Stimulated activated naive CD4-positive, alpha-beta T cell (primary cell): ENCODE data around the gene KRTAP2-4.
"Not testable (repeated sequence)": the region's sequence is repeated elsewhere in the genome, so short reads cannot be mapped to it uniquely, and the experiment has no call there.

Experiments used
- DNase-seq, 6 experiments: peaks; one replicate each; lab custom pipeline; 2025; lab: John Stamatoyannopoulos, UW

The KRTAP2-4 gene

DNA sequence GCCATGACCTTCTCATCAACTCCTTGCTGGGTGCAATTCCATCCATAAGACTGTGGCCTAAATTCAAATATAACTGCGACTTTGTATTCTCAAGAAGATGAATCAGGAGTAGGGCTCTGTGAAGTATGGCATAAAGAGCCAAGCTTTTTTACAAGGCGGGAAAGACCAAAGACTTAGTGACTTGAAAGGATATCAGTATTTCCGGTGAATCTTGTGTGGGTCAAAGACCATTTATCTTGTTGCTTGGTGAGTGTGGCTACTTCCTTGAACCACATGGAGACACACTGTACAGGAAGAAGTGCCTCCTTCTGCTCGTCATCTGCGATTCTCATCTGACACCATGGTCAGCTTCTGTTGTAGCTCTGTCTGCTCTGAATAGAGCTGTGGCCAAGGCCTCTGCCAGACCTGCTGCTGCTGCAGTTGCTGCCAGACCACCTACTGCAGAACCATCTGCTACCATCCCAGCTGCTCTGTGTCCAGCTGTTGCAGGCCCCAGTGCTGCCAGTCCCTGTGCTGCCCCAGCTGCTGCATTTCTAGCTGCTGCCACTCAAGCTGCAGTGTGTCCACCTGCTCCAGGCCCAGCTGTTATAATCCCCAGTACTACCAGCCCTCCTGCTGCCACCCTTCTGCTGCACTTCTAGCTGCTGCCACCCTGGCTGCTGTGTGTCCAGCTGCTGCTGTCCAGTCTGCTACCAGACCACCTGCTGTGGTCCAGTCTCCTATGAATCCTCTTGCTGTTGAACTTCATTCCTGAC is 6.1 kb upstream of the KRTAP2-4 start:
- no peak for DNase-seq

DNA sequence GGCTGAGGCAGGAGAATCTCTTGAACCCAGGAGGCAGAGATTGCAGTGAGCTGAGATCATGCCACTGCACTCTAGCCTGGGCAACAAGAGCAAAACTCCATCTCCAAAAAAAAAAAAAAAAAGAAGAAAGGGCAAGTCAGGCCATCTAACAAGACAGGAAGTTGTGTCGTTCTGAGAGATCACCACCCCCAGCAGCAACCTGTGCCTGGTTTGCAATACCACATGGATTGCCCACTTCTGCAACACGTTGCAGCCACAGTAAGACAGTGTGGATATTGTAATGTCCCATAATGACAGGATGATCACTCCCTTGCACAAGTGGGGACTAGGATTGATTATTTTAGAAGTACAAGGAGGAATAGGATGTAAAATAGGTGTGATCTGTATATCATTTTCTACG is 3.4 kb upstream of the KRTAP2-4 start:
- no peak for DNase-seq

DNA sequence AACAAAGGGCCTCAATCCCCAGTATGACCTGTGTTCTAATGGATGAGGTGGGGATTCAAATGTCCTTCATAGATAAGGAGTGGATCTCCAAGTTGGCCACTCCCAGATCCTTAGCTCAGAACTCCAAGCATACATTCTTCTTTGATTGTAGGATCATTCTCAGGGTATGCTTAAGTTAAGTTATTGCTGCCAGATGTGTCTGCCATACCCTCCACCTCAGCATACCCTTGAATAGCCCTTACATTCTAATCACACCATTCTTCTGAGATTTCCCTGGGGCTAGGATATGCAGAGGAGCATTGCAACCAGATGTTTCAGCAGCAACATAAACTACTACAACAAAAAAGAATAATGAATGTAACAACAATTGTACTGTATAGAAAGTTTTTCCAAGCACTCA is 1.6 kb upstream of the KRTAP2-4 start:
- DNase-seq, result no peak

DNA sequence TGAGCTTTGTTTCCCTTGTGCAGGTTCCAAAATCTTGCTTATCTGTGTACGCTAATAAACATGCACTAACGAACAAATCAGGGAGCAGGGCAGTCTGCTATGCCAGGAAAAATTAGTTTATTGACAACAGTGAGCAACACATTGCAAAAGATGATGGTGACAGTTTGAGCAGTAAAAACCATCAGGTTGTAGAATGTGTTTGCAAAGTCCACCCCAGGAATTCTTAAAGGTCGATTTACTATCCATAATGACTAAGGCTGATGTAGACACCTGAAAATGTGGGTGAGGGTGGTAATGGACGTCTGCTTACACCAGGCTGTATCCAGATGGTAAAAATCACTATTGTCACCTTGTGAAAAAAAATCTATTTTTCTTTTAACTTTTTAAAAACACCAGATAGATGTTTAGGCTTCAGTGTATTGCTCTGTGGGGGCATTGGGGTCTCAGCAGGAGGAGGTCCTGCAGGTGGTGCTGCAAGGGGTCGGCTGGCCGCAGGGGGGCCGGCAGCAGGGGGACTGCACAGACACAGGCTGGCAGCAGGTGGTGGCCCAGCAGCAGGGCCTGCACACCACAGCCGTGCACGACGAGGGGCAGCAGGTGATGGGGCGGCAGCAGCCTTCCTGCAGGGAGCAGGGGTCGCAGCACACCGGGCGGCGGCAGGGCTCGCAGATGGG is 526 bp downstream of the KRTAP2-4 start:
- not testable (repeated sequence) for DNase-seq

DNA sequence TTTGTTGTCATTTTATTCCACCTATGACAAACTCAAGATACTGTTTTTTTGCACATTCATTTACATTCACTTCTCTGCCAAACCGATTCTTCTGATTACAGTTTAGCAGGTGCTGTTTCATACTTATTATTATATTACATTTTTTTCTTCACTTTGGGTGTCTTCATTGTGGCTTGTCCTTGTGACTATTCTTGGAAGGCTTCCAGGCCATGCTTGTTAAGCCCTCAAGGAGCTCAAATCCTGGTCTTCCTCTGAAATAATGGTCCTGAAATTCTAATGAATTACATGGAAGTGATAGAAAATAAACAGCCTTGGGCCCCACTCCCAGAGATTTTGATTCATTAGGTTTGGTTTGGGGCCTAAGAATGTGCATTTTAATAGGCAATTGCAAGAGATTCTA is 1.4 kb downstream of the KRTAP2-4 start:
- DNase-seq, result no peak

DNA sequence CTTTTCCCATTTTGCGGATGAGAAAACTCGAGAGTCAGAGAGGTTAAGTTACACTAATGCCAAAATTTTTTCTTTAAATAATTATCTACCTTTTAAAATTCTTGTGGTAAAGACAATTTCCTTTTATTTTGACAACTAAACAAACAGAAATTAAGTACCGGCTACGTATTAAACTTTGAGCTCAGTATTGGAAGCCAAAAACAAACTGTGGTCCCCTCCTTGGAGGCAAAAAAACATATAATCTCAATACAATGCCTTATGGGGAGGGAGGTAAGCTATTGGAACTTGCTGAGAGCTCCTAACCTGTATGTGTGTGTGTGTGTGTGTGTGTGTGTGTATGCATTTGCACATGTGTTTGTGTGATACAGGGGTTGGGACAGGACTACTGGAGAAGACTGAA is 2.2 kb downstream of the KRTAP2-4 start:
- no peak for DNase-seq

DNA sequence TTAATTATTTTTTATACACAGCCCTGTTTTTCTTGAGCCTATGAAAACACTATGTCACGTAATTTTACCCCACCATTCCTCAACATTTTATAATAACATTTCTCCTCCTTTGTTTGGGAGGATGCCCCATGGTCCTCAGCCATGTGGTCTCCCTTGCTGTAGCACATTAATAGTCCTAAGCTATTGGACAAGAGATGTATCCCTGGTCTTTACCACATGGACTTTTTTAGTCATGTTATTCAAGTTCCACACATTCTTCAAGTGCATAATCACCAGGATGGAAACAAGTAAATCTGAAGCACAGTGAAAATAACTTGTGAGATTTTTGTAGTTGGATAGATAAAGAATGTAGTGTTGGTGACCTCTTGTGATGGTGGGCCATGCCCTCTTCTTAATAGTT is 3.7 kb downstream of the KRTAP2-4 start:
- no peak for DNase-seq

DNA sequence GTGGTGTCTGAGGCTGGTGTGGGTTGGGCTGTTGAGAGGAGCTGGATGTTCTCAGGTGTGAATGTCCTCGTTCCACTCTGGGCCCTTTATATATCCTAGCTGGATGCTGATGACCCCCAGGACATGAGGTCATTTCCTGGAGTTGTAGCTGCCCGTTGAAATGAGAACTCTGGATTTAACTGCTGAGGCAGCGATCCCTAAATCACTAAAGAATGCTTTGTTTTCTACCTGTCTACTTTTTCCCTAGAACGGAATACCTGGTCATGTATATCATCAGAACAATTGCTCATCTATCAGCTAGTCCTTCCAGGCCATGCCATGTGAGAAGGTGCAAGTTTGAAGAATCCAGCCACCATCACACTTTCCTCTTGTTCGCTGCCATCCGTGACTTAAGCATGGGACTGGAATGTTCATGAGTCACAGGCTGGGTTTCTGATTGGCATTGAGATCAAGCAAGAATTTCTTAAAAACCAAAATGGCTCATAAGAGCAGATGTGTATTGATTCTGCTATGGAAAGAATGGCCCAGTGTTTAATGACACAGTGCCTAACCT is 5.6 kb downstream of the KRTAP2-4 start, which contains the start of gene KRTAP2-3:
TSS of gene KRTAP2-3 (minus strand) at position 63 of the 553 bp plus-strand sequence. CDS start 64 bp downstream, outside the sequence.
- no peak for DNase-seq

DNA sequence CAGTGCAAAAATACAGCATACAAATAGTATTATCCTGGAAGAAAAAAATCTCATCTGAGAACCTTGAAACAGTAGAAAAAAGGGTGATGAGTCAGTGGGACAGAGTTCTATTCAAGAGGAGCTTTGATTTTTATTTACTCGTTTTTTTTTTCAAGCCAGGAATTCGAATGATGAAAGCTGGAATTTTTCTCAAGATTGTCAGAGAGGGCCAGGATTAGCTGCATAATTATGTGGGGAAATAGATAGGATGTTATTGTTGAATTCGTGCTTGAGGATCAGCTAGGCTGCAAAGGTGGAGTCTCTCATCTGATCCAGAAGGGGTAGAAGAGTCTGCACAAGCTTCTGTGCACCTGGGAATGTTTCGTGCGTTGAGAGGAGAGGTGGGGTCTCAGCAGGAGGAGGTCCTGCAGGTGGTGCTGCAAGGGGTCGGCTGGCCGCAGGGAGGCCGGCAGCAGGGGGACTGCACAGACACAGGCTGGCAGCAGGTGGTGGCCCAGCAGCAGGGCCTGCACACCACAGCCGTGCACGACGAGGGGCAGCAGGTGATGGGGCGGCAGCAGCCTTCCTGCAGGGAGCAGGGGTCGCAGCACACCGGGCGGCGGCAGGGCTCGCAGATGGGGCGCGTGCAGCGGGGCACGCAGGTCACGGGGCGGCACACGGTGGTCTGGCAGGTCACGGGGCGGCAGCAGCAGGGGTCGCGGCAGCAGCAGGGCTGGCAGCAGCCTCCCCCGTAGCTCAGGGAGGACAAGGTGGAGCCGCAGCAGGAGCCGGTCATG is 6.2 kb downstream of the KRTAP2-4 start:
- DNase-seq, result not testable (repeated sequence)

DNA sequence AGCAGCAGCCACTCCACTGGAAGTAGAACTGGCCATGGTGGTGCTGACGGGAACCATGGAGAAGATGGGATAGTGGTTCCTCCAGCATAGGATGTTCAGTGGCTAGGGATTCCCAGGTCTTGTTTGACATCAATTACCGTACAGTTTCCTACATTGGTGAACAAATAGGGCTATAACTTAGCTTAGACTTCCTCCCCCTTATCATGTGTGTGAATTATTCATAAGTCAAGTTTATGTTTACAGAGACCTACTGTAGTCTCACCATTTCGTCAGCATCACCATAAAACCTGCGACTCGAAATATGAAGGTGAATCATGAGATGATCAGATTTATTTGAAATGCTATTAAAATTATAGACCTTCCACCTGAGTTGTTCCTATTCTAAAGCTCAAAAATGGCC is 6.9 kb downstream of the KRTAP2-4 start:
- no peak for DNase-seq

DNA sequence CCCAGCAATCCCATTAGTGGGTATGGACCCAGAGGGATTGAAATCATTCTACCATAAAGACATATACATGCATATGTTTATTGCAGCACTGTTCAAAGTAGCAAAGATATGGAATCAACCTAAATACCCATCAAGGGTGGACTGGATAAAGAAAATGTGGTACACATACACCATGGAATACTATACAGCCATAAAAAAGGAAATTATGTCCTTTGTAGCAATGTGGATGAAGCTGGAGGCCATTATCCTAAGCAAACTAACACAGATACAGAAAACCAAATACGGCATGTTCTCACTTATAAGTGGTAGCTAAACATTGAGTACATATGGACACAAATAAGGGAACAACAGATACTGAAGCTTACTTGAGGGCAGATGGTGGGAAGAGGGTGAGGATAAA is 8.1 kb downstream of the KRTAP2-4 start:
- no peak for DNase-seq

DNA sequence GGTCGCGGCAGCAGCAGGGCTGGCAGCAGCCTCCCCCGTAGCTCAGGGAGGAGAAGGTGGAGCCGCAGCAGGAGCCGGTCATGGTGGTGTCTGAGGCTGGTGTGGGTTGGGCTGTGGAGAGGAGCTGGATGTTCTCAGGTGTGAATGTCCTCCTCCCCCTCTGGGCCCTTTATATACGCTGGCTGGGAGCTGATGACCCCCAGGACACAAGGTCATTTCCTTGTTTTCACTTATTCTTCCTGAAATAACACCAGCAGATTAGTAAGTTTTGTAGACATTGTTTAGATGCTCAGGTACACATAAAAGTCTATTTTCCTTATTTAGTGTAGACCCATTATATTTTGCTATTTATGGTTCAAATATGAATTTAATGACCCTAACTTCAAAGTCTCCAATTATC is 10.5 kb downstream of the KRTAP2-4 start, which contains the start of gene KRTAP2-2:
TSS of gene KRTAP2-2 (minus strand) at position 101 of the 400 bp plus-strand sequence. CDS start at position 82, 19 bp downstream.
- not testable (repeated sequence) for DNase-seq

DNA sequence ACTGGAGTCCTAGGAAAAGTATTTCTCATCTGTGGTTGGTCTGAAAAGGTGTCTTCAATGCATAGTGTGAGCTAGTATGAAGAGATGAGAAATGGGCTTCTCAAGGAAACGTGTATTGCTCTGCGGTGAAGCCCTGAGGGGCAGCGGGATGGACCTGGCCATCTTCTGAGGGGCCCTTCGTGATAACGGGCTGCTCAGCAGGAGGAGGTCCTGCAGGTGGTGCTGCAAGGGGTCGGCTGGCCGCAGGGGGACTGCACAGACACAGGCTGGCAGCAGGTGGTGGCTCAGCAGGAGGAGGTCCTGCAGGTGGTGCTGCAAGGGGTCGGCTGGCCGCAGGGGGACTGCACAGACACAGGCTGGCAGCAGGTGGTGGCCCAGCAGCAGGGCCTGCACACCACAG is 11.1 kb downstream of the KRTAP2-4 start:
- DNase-seq, result not testable (repeated sequence)

DNA sequence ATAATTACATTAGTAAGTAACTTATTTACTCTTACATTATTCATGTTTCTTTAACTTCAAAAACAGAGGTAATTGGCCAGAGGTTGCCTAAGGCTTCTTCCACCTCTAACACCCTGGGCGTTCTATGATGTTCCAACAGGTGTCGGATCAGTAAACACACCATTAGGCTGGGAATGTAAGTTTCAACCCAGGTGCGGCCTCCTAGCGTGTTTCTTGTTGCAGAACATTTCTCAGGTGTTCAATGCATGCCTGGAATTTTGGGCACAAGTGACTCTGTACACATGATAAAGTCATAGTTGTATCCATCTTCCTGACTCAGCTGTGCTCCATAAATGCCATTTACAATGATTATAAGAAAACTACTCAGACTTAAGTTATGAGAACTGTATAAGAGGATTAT is 11.7 kb downstream of the KRTAP2-4 start:
- DNase-seq, result no peak

DNA sequence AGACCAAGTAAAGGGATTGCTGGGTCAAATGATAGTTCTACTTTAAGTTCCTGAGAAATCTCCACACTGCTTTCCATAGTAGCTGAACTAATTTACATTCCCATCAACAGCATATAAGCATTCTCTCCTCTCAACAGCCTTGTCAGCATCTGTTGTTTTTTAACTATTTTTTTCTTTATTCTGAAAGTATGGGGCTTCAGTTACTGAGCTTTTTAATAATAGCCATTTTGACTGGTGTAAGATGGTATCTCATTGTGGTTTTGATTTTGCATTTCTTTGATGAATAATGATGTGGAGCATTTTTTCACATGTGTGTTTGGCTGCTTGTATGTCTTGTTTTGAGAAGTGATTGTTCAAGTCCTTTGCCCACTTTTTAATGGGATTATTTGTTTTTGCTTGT is 13.1 kb downstream of the KRTAP2-4 start:
- no peak for DNase-seq

DNA sequence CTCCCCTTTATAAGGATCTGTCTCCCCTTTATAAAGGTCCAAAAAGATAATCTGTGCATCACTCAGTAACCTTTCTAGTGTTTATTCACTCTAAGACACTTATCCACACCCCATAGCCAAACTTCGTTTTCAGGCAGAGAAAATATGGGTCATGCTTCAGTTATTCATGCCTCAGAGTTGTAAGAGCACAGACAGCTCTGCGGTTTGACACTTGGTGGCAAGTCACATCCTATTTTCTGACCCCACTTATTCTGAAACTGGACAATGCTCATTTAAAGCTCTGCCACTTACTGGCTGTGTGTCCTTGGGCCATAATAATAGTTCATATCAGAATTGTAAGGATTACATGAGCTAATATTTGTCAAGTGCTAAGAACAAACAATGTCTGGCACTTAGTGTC is 16.6 kb downstream of the KRTAP2-4 start:
- no peak for DNase-seq

DNA sequence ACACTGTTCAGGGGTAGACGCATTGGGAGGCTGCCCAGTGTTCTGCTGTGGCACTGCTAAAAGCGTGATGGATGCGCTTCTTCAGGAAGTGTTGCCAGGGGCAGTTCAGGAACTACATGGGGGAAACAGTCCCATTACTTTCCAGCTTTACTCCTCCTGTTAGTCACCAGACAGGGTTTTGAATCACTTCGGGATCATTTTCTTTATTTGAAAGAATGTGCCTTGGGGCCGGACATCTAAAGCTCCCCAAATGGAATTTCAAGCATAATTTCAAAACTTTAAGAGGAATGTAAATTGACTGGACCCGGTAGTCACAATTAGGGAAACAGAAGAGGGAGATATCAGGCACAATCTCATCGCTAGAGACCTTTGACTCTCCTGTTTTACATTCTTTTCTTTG is 17.2 kb downstream of the KRTAP2-4 start:
- no peak for DNase-seq

DNA sequence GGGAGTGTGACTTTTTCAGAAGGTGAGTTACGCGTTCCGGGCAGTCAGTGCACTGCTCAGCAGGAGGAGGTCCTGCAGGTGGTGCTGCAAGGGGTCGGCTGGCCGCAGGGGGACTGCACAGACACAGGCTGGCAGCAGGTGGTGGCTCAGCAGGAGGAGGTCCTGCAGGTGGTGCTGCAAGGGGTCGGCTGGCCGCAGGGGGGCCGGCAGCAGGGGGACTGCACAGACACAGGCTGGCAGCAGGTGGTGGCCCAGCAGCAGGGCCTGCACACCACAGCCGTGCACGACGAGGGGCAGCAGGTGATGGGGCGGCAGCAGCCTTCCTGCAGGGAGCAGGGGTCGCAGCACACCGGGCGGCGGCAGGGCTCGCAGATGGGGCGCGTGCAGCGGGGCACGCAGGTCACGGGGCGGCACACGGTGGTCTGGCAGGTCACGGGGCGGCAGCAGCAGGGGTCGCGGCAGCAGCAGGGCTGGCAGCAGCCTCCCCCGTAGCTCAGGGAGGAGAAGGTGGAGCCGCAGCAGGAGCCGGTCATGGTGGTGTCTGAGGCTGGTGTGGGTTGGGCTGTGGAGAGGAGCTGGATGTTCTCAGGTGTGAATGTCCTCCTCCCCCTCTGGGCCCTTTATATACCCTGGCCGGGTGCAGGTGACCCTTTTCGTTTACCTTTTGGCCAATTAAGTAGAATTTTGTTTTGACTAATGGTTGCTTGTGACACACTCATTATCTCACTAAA is 18.8 kb downstream of the KRTAP2-4 start, which contains the start of gene KRTAP2-1:
TSS of gene KRTAP2-1 (minus strand) at position 582 of the 731 bp plus-strand sequence. CDS start at position 533, 49 bp downstream.
- not testable (repeated sequence) for DNase-seq

DNA sequence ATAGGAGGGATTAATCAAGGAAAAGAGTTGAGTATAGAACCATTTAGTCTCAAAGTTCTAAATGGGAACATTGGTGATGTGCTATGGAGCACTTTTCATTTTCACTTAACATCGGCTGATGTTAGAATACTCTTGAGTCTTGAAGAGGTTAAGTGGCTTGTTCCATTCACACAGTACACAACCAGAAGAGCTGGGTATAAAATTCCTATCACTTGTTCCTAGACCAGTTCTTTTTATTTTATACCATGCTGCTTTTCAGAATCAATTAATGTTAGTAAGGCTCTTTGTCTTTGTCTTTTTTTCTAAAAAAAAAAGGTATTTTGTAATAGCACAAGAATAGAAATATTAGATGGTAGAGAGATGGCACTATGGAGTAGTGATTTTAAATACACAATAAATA is 22.7 kb downstream of the KRTAP2-4 start:
- no peak for DNase-seq

DNA sequence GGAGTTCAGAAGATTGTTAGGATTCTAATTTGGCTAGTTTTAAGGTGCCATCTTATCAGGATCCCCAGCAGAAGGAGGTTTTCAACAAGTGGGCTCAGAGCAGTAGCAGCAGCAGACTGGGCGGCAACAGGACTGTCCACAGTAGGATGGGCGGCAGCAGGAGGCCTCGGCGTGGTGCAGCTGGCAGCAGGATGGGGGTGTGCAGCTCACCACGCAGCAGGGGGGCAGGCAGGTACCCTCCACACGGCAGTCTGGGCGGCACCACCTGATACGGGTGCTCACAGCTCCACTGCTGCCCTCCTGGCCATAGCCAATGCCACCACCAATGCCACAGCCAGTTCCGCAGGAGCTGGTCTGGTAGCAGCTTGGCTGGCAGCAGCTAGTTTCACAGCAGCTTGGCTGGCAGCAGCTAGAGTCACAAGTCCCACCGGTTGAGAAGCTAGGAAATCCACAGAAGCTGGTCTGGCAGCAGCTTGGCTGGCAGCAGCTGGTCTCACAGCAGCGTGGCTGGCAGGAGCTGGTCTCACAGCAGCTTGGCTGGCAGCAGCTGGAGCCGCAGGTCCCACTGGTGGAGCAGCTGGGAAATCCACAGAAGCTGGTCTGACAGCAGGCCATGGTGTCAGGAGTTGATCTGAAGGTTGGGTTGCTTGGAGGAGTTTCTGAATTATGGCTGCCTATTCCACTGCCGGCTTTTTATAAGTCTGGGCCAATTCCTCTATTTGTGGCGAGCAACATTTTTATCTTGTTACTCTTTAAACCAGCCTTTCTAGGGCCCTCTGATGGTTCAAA is 24.7 kb downstream of the KRTAP2-4 start, which contains the start of gene KRTAP1-1:
TSS of gene KRTAP1-1 (minus strand) at position 668 of the 789 bp plus-strand sequence. CDS start at position 615, 53 bp downstream.
- DNase-seq, result not testable (repeated sequence)
